Stimulated activated CD4-positive, alpha-beta T cell treated with anti-CD3 and anti-CD28 coated beads, Interleukin-1b, Interleukin-23, amount 100 ng/mL, for 48 hours (primary cell): Measurements from ENCODE around the gene CCDC87.
"Not testable (repeated sequence)": the region's sequence is repeated elsewhere in the genome, so short reads cannot be mapped to it uniquely, and the experiment has no call there.

Experiments
- DNase-seq: peaks from one replicate; pipeline ENCODE4 v3.0.0-alpha.2; 2020

CCDC87 gene

DNA sequence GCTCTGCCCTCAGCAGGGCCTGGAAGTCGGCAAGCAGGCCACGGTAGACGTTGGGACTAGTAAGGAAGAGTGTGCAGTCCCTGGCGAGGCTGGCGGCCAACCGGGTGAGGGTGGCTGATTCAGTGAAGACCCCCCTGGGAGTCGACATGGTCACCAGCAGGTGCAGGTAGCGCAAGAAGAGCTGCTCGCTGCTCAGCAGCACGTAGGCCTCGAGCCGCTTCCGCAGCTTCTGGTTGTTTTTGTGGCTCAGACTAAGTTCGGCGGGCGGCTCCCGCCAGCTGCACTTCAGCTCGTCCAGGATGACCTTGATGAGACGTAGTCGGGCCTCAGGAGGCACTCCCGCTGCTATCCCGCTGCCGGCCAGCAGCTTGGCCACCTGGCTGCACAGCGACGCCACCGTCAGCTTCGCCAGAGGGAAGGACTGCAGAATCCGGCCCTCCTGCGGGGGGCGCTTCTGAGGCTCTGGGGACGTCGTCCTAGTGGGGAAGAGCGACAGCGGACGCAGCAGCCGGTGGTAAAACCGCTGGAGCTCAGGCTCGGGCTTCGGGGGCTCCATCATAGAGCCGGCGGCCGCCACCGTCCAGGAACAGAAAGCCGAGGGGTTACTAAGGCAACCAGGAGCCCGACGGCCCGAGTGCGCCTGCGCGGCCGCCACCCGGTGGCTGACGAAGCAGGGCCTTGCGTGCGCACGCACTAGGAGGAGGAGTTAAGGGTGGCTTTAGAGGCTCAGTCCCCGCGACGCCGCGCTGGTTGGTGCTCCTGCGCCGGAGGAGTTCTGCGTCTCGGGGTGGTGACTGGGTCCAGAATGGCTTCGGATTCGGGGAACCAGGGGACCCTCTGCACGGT, at the start of gene CCDC87, which contains the start of gene CCS:
CCDC87 (minus strand) TSS at position 607 of the 846 bp plus-strand sequence; CDS start at position 559, 48 bp downstream.
CCS (plus strand) TSS at position 729 of the 846 bp plus-strand sequence; CDS start at position 806, 77 bp downstream.
- DNase-seq = peak; percentile 99

DNA sequence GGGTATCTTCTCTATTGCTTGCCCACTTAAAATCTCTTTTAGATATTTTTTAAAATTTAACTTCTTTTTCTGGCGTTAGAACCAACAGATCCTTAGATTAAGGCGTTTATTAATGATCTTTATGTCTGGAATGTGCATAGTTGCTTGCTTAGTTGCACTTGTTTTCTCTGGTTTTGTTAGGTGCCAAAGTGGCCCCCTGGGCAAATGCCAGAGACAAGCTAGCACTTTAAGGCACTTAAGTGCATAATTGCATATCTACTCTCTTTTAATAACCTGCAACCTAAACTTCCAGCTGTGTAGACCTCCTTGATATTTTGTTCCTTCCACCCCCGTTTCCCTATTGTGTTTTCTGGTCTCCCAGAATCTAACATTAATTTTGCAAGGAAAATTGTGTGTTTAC, 49.0 kb upstream of the CCDC87 start:
- DNase-seq = no peak

GRCh38 chr11:66639814-66640340, 47.0 kb upstream of the CCDC87 start:
- DNase-seq = not testable (repeated sequence)

- no peak for DNase-seq
Measured at GRCh38 chr11:66639066-66639813, 46.4 kb upstream of the CCDC87 start.

DNA sequence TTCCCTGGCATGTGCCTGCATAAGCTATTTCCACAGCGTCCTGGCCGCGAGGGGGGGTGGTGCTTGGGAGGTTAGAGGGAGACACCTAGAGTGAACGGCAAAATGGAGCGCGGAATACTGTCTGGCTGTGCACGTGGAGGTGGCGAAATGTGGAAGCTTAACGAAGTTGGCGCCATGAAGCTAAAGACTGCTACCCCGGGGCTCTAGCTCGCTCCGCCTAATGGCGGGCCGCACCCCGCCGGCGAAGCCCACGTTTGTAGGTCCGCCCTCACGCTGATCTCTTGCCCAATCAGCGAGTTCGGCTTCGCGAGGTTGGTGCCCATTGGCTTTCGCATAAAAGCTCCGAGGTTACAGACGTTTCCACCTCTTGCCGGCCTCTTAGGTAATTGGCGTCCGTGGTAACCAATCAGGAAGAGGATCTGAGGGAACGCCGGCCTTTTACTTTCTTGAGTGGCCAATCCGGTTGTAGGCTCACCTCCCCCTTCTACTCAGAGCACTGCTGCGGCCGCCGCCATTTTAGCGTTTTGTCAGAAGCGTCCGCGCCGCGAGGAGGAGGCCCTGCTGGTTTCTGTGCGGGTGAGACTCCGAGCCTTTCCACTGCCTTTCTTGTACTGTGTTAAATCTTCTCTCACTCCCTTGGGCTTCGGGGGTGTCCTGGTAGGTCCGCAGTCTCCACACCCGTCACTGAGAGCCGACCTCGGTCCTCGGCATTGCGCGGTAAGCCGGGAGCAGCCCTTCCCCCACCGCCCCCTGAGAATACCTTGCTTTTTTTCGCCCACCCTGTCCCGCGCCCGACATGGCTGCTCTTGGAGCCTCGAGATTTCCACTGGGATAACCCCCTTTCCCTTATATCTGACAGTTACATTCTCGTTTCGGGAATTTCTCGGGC, 45.6 kb upstream of the CCDC87 start, which contains the start of gene RBM4:
RBM4 (plus strand) TSS at position 527 of the 889 bp plus-strand sequence. CDS start 1,009 bp downstream, outside the sequence.
- DNase-seq = peak; percentile 98

DNA sequence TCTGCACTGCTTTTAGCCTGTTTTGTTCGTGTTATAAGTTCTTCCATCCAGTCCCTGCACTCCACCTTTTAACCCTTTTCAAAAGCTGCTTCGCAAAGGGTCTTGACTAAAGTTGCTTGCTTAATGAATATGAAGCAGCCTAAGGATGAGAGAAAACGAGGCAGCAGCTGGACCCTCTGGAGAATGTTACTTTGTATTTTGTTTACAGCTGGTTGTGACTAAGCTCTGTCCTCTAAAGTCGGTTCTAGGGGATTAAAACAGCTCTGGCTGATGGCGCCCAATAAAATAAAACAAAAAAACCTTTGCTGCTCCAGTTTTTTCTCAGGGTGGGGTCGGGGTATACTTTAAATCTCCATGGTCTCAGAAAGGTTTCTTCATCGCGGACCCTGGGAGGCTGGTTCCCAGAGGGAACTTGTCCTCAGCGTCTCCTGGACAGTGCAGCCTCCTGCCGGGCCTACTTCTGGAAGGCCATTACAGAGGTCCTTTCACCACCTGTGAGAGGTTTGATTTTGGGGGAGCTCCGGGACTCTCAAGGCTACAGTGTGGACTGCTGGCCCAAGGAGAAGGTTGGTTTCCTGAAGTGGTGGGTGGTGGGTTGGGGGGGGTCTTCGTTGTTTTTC, 44.8 kb upstream of the CCDC87 start:
- DNase-seq = no peak

DNA sequence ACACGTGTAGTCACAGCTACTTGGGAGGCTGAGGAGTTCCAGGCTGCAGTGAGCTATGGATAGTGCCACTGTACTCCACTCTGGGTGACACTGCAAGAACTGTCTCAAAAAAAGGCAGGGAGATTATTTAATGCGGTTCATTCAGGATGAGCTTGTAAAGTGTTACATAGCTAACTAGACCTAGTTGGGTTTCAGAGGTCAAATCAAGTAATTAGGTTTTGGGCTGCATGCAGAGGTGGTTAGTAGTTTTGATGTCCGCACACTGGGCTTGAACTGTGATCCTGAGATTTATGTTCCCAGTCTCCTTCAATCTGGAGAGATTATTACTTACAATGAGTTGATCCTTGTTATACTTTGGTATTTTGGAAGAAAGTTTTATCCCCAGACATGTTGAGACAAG, 43.5 kb upstream of the CCDC87 start:
- DNase-seq = no peak

- no peak for DNase-seq
Measured at GRCh38 chr11:66632952-66633351, 40.1 kb upstream of the CCDC87 start.

DNA sequence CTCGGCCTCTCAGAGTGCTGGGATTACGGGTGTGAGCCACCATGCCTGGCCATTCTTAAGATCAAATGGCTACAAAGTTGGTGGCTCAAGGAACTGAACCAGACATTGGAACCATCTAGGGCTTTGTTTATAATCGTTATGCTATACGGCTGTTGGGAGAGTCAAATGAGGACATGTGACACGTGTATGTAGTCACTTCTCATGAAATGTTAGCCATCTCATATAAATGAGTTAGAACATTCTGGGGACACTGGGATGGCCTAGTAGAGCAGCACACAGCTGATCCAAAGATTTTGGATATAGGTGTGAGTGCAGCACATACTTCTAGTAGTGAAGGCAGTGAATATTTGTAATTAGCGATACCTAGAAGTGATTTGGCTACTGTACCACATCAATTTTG, 39.0 kb upstream of the CCDC87 start:
- DNase-seq = no peak

- DNase-seq = no peak
Measured at GRCh38 chr11:66629356-66629755, 36.5 kb upstream of the CCDC87 start.

DNA sequence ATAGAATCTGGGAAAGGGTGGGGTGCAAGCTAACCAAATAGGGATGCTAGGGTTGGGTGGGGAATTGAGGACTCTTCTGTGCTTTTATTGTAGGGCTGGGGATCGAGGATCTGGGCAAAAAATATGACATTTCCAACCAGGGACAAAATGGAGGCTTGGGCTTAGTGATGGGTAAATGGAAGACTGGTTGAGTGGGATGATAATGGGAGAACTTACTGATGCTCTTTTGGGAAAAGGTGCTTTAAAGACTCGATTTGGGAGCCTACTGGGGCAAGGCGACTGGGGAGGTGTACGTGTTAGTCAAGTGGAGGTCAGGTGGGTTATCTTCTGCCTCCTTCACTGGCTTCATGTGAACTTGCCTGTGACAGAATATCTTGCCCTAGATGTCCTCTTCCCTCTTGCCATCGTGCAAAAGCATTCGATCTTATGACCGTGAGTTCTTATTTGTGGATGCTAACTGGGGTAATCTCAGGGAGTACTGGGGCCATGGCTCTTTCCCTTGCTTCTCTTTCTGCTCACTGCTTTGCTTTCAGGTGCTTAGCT, 35.3 kb upstream of the CCDC87 start:
- DNase-seq = no peak

DNA sequence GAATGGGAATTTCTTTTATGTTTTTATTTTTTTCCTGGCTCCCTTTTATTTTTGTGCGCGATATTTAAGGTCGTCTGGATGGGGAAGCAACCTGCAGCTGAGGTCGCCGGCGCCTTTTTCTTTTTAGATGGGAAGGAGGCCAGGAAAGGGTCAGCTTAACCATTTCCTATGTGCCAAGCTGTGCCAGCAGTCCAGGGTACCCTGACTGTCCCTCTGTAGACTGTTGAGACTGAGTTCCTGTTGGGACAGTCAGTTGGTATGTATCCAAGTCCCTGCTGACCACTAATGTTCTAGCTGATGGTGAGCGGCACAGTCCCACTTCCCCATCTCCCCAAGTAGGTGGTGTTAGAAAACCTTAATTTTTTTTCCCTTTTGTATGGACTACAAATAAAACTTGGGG, 34.1 kb upstream of the CCDC87 start:
- DNase-seq = no peak

DNA sequence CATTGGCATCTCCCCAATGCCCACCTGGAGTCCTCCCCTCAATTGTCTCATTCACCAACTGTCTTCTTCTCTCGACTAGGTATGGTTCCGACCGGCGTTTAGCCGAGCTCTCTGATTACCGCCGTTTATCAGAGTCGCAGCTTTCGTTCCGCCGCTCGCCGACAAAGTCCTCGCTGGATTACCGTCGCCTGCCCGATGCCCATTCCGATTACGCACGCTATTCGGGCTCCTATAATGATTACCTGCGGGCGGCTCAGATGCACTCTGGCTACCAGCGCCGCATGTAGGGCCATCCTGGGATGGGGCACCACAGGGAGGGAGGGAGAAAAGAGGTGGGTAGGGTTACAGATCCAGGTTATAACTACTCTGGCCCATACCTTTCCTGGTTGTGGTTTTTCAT, 33.5 kb upstream of the CCDC87 start:
- DNase-seq = no peak

- no peak for DNase-seq
Measured at GRCh38 chr11:66625752-66626149, 32.9 kb upstream of the CCDC87 start.

- DNase-seq = no peak
Measured at GRCh38 chr11:66625041-66625751, 32.3 kb upstream of the CCDC87 start.

GRCh38 chr11:66624450-66624849, 31.6 kb upstream of the CCDC87 start:
- no peak for DNase-seq

GRCh38 chr11:66619080-66619554, 26.3 kb upstream of the CCDC87 start:
- no peak for DNase-seq

DNA sequence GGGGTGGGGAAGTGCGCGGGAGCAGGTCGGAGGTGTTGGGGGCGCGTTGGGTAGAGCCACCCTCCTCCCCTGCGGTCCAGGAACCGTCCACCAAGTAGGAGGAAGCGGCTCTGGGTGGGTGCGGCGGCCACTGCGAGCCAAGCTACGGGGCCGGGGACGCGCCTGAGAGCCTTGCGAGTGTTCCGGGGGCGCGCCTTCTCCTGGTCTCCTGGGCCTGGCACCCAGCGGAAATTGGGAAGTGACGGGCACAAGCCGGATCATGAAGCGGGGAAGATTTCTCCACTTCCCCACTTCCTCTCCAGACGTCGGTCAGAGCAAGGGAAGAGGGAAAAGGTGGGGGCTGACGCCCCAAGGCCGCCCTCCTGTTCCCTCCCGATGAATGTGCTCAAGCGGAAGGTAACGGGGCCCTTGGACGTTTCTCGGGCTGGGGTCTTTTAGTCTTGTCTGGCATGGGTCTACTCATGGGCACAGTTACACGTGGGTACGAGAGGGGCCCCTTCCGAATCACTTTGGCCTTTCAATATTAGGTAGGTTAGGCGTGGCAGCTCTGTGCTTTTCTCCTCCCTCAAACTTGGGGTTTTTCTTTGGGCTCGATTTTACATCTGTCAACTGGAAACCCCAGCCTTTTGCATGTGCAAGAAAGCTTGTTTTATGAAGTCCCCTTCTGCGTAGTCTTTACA, 24.4 kb upstream of the CCDC87 start:
- peak; percentile 16 for DNase-seq

- DNase-seq = peak; percentile 99
Measured at GRCh38 chr11:66616379-66617154, 23.7 kb upstream of the CCDC87 start, which contains the start of gene RBM14. RBM14 (plus strand) TSS chr11:66616630; CDS start chr11:66616721, 91 bp downstream.
